Kasumi-1 (cell line): ENCODE results near the gene PPP1CC.
"Not testable (repeated sequence)": the region's sequence is repeated elsewhere in the genome, so short reads cannot be mapped to it uniquely, and the experiment has no call there.

ENCODE experiments used
- DNase-seq, 2 experiments: peaks; one replicate each; lab custom pipeline; 2025; lab: John Stamatoyannopoulos, UW

Gene PPP1CC

GRCh38 chr12:110725267-110725666 lies 17.4 kb downstream of the PPP1CC start:
- DNase-seq, result no peak

GRCh38 chr12:110722892-110723291 lies 19.8 kb downstream of the PPP1CC start:
- not testable (repeated sequence) for DNase-seq

- no peak for DNase-seq
Measured at GRCh38 chr12:110721570-110721969, 21.1 kb downstream of the PPP1CC start.

GRCh38 chr12:110720516-110720915 lies 22.2 kb downstream of the PPP1CC start:
- DNase-seq, result no peak

- no peak for DNase-seq
Measured at GRCh38 chr12:110718222-110718908, 24.3 kb downstream of the PPP1CC start.

- no peak for DNase-seq
Measured at GRCh38 chr12:110717037-110717436, 25.7 kb downstream of the PPP1CC start.

GRCh38 chr12:110708917-110709316 lies 33.8 kb downstream of the PPP1CC start:
- no peak for DNase-seq

GRCh38 chr12:110705309-110705708 lies 37.4 kb downstream of the PPP1CC start:
- DNase-seq, result no peak

GRCh38 chr12:110704750-110705149 lies 37.9 kb downstream of the PPP1CC start:
- DNase-seq, result no peak

- no peak for DNase-seq
Measured at GRCh38 chr12:110704231-110704630, 38.5 kb downstream of the PPP1CC start.

GRCh38 chr12:110702081-110702480 lies 40.6 kb downstream of the PPP1CC start:
- no peak for DNase-seq

GRCh38 chr12:110699591-110700445 lies 42.9 kb downstream of the PPP1CC start:
- DNase-seq, result no peak

GRCh38 chr12:110698171-110698902 lies 44.4 kb downstream of the PPP1CC start:
- peak; percentile 92 to 94 for DNase-seq

- no peak for DNase-seq
Measured at GRCh38 chr12:110697236-110697635, 45.5 kb downstream of the PPP1CC start.

GRCh38 chr12:110696283-110696682 lies 46.4 kb downstream of the PPP1CC start:
- DNase-seq, result no peak

GRCh38 chr12:110694330-110694901 lies 48.3 kb downstream of the PPP1CC start:
- DNase-seq, result no peak

- peak; percentile 67 to 72 for DNase-seq
Measured at GRCh38 chr12:110693731-110694130, 49.0 kb downstream of the PPP1CC start.

- DNase-seq, result no peak
Measured at GRCh38 chr12:110690127-110690430, 52.6 kb downstream of the PPP1CC start.

GRCh38 chr12:110689281-110690126 lies 53.2 kb downstream of the PPP1CC start:
- peak; percentile 63 to 69 for DNase-seq

GRCh38 chr12:110688446-110689280 lies 54.0 kb downstream of the PPP1CC start, which contains the start of gene HVCN1:
Gene HVCN1 (minus strand): TSS chr12:110689115. CDS start chr12:110683245, 5,870 bp downstream.
- DNase-seq, result peak in 1 of 2 experiments; percentile 27
